Right cardiac atrium (tissue), 5 donors: ENCODE measurements around the gene CASP7. TPM values are rescaled to one million over a fixed set of nuclear protein-coding genes. Genes with fewer than 3 reads are reported as not detected.
"Not testable (repeated sequence)": the region's sequence is repeated elsewhere in the genome, so short reads cannot be mapped to it uniquely, and the experiment has no call there.

ENCODE experiments used
- ATAC-seq, 2 donors: fragments of 200-7000 bp; cut with Tn5 transposase; one replicate each; pipeline versions ENCODE4 v1.8.0 to v1.9.1; 2020; ENCODE audit warnings: moderate library complexity in 2 of 2, mild to moderate bottlenecking in 1 of 2
- DNase-seq, 3 donors: peaks; one replicate each; pipeline ENCODE4 v3.0.0-alpha.2; 2020
- H3K27ac ChIP-seq: one replicate; pipeline ENCODE4 v1.5.1; 2013; ENCODE audit warnings: mild to moderate bottlenecking, low read length, control low read depth, moderate library complexity
- H3K27me3 ChIP-seq: one replicate; pipeline ENCODE4 v1.6.1; 2013; ENCODE audit not compliant: control insufficient read depth, insufficient read depth
- H3K4me1 ChIP-seq: one replicate; pipeline ENCODE4 v1.6.1; 2013; ENCODE audit warnings: low read length; ENCODE audit not compliant: control insufficient read depth, insufficient read depth
- H3K4me3 ChIP-seq: one replicate; pipeline ENCODE4 v1.5.1; 2013; ENCODE audit warnings: low read length, control low read depth
- H3K9me3 ChIP-seq: one replicate; pipeline ENCODE4 v1.6.1; 2013; ENCODE audit warnings: low read length; ENCODE audit not compliant: control insufficient read depth
- WGBS: extraction: QIAGEN DNeasy Blood & Tissue Kit; methylation state at CpG from one replicate; pipeline ENCODE4 v1.1.7; 2013; 5-methylcytosine and 5-hydroxymethylcytosine counted together
- intact Hi-C, 4 donors: fragments of 100-400 bp; cut with DNase I; formaldehyde crosslinking; loops; one replicate each; pipeline versions ENCODE4 v1.11.0 to v1.14.0; 2022 to 2023
- polyA plus RNA-seq: library from polyadenylated mRNA; stranded (reverse); fragments of 200-250 nt; gene quantifications from one replicate; pipeline ENCODE4 v1.2.3, GENCODE V29; 2013
- total RNA-seq, 4 donors: library from RNA; stranded (reverse); fragmentation: NEBNext Ultra II Directional; extraction: Animal tissue kit (Norgen Biotek cat#: 25700); gene quantifications; one replicate each; pipeline ENCODE4 v1.2.1, GENCODE V29; 2021
- donor health status: healthy with polysubstance abuse.
- donor health status: DM: no; HTN: yes; CAD: no.
- donor health status: DM: no; HTN: no; CAD: no.
- donor health status: DM: no; HTN: yes; CAD: no; lungs with severe emphysema.
- donor health status: DM: yes; HTN: yes; CAD: no.

The CASP7 gene
- total and polyA plus RNA-seq, 5 donors = 9.4 to 17.2 (median 11.5) TPM

GRCh38 chr10:113648478-113648877 lies 31.2 kb upstream of the CASP7 start:
- H3K4me3 ChIP-seq = no peak overlapping the region
- ATAC-seq (peak in 1 of 2 donors; percentile 62), DNase-seq (no peak)
- intact Hi-C loops = no loop called here
- no peak overlapping the region for H3K27ac ChIP-seq
- H3K4me1 ChIP-seq = peaks cover 6% of the 10 kb centered on the region
- WGBS = 49% methylated on average over 3 of the region's 3 CpGs
- H3K27me3 ChIP-seq = no peaks in the 10 kb centered on the region
- no peaks in the 10 kb centered on the region for H3K9me3 ChIP-seq

- no peak for DNase-seq
- no peak for ATAC-seq
- Histone ChIP-seq H3K4me3 (no peak overlapping the region), H3K9me3 (no peaks in the 10 kb centered on the region), H3K27ac (no peak overlapping the region), H3K27me3 (no peaks in the 10 kb centered on the region), H3K4me1 (peaks cover 5% of the 10 kb centered on the region)
- WGBS = 96% methylated on average over 2 of the region's 2 CpGs
- intact Hi-C loops = no loop called here
Measured at GRCh38 chr10:113650172-113650571, 29.5 kb upstream of the CASP7 start.

DNA sequence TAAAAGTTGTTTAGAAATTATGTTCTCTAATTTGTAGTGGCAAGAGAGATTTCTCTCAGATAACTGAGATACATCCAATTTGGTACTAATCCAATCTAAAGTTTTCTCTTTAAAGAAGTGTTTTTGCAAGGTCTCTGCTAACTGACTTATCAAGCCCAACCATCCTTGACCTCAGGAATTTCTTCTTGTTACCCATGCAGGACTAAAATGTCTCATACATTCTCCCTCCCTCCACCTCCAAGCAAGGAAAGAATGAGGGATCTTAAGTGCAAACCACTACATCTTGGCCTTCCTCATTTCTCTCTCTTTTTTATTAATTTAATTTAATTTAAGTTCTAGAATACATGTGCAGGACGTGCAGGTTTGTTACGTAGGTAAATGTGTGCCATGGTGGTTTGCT lies 28.7 kb upstream of the CASP7 start:
- 82% methylated on average over 2 of the region's 2 CpGs for WGBS

GRCh38 chr10:113651898-113652297 lies 27.8 kb upstream of the CASP7 start:
- peaks cover 1% of the 10 kb centered on the region for H3K4me1 ChIP-seq
- no peak overlapping the region for H3K27ac ChIP-seq
- WGBS = 53% methylated on average over 1 of the region's 1 CpG
- no peak for ATAC-seq
- H3K4me3 ChIP-seq = no peak overlapping the region
- no peaks in the 10 kb centered on the region for H3K9me3 ChIP-seq
- no peaks in the 10 kb centered on the region for H3K27me3 ChIP-seq
- no peak for DNase-seq
- intact Hi-C loops = no loop called here

More for the DNA sequence above, 28.7 kb upstream of the CASP7 start:
- no peak overlapping the region for H3K4me3 ChIP-seq
- H3K4me1 ChIP-seq = peaks cover 5% of the 10 kb centered on the region
- no peaks in the 10 kb centered on the region for H3K9me3 ChIP-seq
- ATAC-seq (no peak), DNase-seq (no peak)
- intact Hi-C loops = no loop called here
- no peaks in the 10 kb centered on the region for H3K27me3 ChIP-seq
- H3K27ac ChIP-seq = no peak overlapping the region

- H3K27ac ChIP-seq, intact Hi-C loops: not testable (repeated sequence)
Measured at GRCh38 chr10:113652456-113652855, 27.3 kb upstream of the CASP7 start.

DNA sequence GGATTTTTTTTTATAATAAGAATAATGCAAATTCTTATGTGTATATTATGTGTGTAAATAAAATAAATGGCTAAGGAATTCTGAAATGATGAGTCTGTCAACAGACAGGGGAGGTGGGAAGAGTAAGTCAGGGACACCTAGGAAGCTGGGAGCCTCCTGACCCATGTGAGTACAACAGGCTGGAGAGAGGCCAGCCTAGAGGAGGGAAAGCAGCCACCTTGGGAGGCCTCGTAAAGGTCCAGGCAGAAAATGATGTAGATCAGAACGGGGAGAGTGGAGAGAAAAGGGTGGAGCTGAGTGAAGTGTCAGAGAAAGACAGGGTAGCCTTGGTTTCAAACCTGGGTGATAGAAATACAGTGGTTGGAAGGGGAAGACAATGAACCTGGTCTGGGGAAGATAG lies 22.8 kb upstream of the CASP7 start:
- 32% methylated on average over 2 of the region's 2 CpGs for WGBS
- ATAC-seq = peak; percentile 56 to 59
- H3K27me3 ChIP-seq = no peaks in the 10 kb centered on the region
- H3K4me1 ChIP-seq = no peaks in the 10 kb centered on the region
- no peaks in the 10 kb centered on the region for H3K9me3 ChIP-seq
- H3K27ac ChIP-seq = no peak overlapping the region
- intact Hi-C loops = no loop called here
- no peak overlapping the region for H3K4me3 ChIP-seq
- DNase-seq = no peak

More at GRCh38 chr10:113652456-113652855, 27.3 kb upstream of the CASP7 start:
- H3K27me3 ChIP-seq, H3K9me3 ChIP-seq, H3K4me1 ChIP-seq, ATAC-seq, H3K4me3 ChIP-seq, DNase-seq: not testable (repeated sequence)
- whole genome bisulfite sequencing = 94% methylated on average over 3 of the region's 3 CpGs

- intact Hi-C loops = no loop called here
- DNase-seq (no peak), ATAC-seq (no peak)
- no peaks in the 10 kb centered on the region for H3K9me3 ChIP-seq
- H3K27me3 ChIP-seq = no peaks in the 10 kb centered on the region
- no peak overlapping the region for H3K4me3 ChIP-seq
- H3K27ac ChIP-seq = no peak overlapping the region
- no peaks in the 10 kb centered on the region for H3K4me1 ChIP-seq
Measured at GRCh38 chr10:113657544-113657943, 22.2 kb upstream of the CASP7 start.

GRCh38 chr10:113661332-113661731 lies 18.4 kb upstream of the CASP7 start:
- peak overlapping the region; percentile 53 for H3K4me3 ChIP-seq
- H3K27ac ChIP-seq = no peak overlapping the region
- H3K4me1 ChIP-seq = no peaks in the 10 kb centered on the region
- no peaks in the 10 kb centered on the region for H3K9me3 ChIP-seq
- ATAC-seq (peak; percentile 31 to 42), DNase-seq (no peak)
- 71% methylated on average over 2 of the region's 2 CpGs for WGBS
- intact Hi-C loops = no loop called here
- H3K27me3 ChIP-seq = no peaks in the 10 kb centered on the region

- Histone ChIP-seq H3K27me3 (no peaks in the 10 kb centered on the region), H3K27ac (no peak overlapping the region), H3K4me3 (peak overlapping the region; percentile 64), H3K4me1 (no peaks in the 10 kb centered on the region), H3K9me3 (no peaks in the 10 kb centered on the region)
- ATAC-seq (peak in 1 of 2 donors; percentile 23), DNase-seq (no peak)
- WGBS = 62% methylated on average over 5 of the region's 5 CpGs
- intact Hi-C loops = no loop called here
Measured at GRCh38 chr10:113663142-113663541, 16.6 kb upstream of the CASP7 start.

GRCh38 chr10:113663908-113664307 lies 15.8 kb upstream of the CASP7 start, which contains the start of gene NRAP:
NRAP (minus strand) TSS chr10:113664041; CDS start chr10:113663882, 159 bp downstream.
- H3K27me3 ChIP-seq = no peaks in the 10 kb centered on the region
- 63% methylated on average over 5 of the region's 5 CpGs for WGBS
- DNase-seq = no peak

GRCh38 chr10:113665352-113665751 lies 14.4 kb upstream of the CASP7 start:
- ATAC-seq (no peak), DNase-seq (no peak)
- H3K4me1 ChIP-seq = no peaks in the 10 kb centered on the region
- H3K27ac ChIP-seq = no peak overlapping the region
- no peak overlapping the region for H3K4me3 ChIP-seq
- 85% methylated on average over 4 of the region's 4 CpGs for WGBS
- H3K27me3 ChIP-seq = no peaks in the 10 kb centered on the region
- no peaks in the 10 kb centered on the region for H3K9me3 ChIP-seq
- intact Hi-C loops = no loop called here

More at GRCh38 chr10:113663908-113664307, 15.8 kb upstream of the CASP7 start, which contains the start of gene NRAP:
- peak; percentile 46 to 61 for ATAC-seq
- H3K9me3 ChIP-seq = no peaks in the 10 kb centered on the region
- peak within 1 kb of the TSS; percentile 94 for H3K27ac ChIP-seq
- no peaks in the 10 kb centered on the region for H3K4me1 ChIP-seq
- intact Hi-C loops = no loop called here
- peak within 1 kb of the TSS; percentile 64 for H3K4me3 ChIP-seq

DNA sequence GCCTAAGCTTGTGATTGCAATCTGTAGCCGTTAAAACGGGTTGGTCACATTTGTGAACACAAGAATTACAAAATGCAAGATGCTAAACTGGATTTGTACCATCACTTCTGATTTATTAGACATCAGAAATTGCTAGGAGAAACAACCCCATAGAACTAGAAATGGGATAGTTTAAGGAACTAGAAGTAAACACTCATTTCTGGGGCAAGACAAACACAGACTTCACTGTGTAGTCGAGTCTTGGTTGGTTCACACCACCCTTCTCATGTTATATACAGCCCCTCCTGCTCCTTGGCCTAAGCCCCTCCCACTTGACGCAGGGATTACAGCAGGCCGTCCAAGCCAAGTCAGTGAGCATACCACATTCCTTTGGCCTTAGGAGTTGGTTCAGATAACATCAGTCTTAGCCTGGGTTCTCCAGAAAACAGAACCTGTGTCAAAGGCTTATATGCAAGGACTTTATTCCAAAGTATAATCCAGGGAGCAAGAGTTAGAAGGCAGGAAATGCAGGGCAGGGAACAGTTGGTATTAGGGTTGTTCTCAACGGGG lies 13.8 kb upstream of the CASP7 start:
- intact Hi-C loops = no loop called here
- Histone ChIP-seq H3K4me1 (no peaks in the 10 kb centered on the region), H3K27ac (no peak overlapping the region), H3K9me3 (no peaks in the 10 kb centered on the region), H3K4me3 (no peak overlapping the region), H3K27me3 (no peaks in the 10 kb centered on the region)
- 59% methylated on average over 6 of the region's 6 CpGs for WGBS
- DNase-seq (peak in 1 of 3 donors; percentile 58), ATAC-seq (peak in 1 of 2 donors; percentile 52)
